Erythroblast (primary cell): ENCODE measurements around the gene BOC.

Experiments
- GATA1 ChIP-seq: IDR thresholded peaks from 2 replicates; pipeline ENCODE4 v1.6.1; 2011; ENCODE audit warnings: low read depth, mild to moderate bottlenecking, control low read depth, low read length, moderate library complexity
- POLR2A ChIP-seq: IDR thresholded peaks from 2 replicates; pipeline ENCODE4 v1.6.1; 2011; ENCODE audit warnings: mild to moderate bottlenecking, low read length

DNA sequence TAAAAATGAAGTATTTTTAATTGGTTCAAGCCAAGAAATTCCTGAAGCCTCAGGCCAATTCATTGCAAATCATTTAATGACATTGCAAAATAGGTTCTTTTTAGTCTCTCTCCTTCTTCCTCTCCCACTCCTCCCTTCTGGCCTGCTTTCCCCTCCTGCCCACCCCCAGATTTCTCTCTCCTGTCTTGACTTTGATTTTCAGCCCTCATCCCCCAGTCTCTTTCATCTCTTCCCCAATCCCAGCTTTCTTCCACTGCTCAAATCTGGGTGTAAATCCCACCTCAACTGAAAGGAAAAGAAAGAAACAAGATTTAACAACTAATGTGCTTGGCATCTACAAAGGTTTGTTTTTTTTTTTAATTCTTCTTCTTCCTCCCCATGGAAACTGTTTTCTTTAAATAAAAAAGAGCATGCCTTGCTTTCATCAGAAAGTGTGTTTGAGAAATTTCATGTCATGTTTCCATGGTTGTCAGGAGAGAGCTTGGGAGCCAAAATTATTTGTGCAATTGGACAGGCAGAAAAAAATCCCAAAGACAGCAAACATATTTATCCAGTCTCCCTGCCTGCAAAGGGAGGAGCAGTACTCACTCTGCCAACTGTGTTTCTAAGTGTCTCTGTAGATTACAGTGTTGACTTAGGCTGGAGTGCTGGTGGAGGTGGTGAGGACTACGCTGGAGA is 50.4 kb downstream of the BOC start:
- TF ChIP-seq POLR2A (no peak), GATA1 (no peak)
